H1 (cell line): ENCODE results near the gene RIMBP2. TPM values are rescaled to one million over a fixed set of nuclear protein-coding genes. Genes with fewer than 3 reads are reported as not detected.

ENCODE experiments used
- CTCF ChIA-PET: fragments of 300-600 bp; sonication (Branson Sonifier 250); formaldehyde crosslinking; loops from one replicate; lab custom pipeline; 2021; ENCODE audit not compliant: partially characterized antibody; lab: Charles Lee
- POLR2A ChIA-PET: fragments of 300-600 bp; sonication (Branson Sonifier 250); formaldehyde crosslinking; loops from one replicate; lab custom pipeline; 2021; ENCODE audit warnings: inconsistent platforms; ENCODE audit not compliant: partially characterized antibody; lab: Charles Lee
- DNase-seq, 2 experiments: peaks; one replicate each; pipeline versions ENCODE4 v3.0.0 to v3.0.0-alpha.2; 2010 to 2022; ENCODE audit warnings: low spot score in 2 of 2, low read depth in 1 of 2, mixed read lengths in 1 of 2
- FAIRE-seq: peaks from 2 replicates; lab custom pipeline; 2011; peaks lifted over from hg19 to GRCh38; lab: Jason Lieb, UNC
- H2AFZ ChIP-seq: 2 replicates; pipeline ENCODE4 v1.8.1; 2012; ENCODE audit warnings: low read length, inconsistent platforms
- H2AK5ac ChIP-seq: 2 replicates; pipeline ENCODE4 v1.6.1; 2013; ENCODE audit warnings: low read depth, low read length
- H2BK120ac ChIP-seq: replicated peaks from 2 replicates; pipeline ENCODE3; 2013; ENCODE audit warnings: low read depth, low read length, inconsistent platforms
- H2BK12ac ChIP-seq: 2 replicates; pipeline ENCODE4 v1.6.1; 2013; ENCODE audit warnings: low read depth, low read length
- H2BK15ac ChIP-seq: 2 replicates; pipeline ENCODE4 v1.6.1; 2013; ENCODE audit warnings: low read length
- H2BK20ac ChIP-seq: 2 replicates; pipeline ENCODE4 v1.6.1; 2013; ENCODE audit warnings: low read length
- H2BK5ac ChIP-seq: 2 replicates; pipeline ENCODE4 v1.6.1; 2013; ENCODE audit warnings: low read depth, low read length
- H3K14ac ChIP-seq: 2 replicates; pipeline ENCODE4 v1.6.1; 2013; ENCODE audit warnings: inconsistent platforms; ENCODE audit not compliant: insufficient read length
- H3K18ac ChIP-seq: 2 replicates; pipeline ENCODE4 v1.6.1; 2013; ENCODE audit warnings: low read length; ENCODE audit errors: extremely low read depth
- H3K23ac ChIP-seq: 2 replicates; pipeline ENCODE4 v1.6.1; 2013; ENCODE audit warnings: inconsistent platforms; ENCODE audit not compliant: insufficient read length
- H3K23me2 ChIP-seq: 2 replicates; pipeline ENCODE4 v1.6.1; 2013; ENCODE audit warnings: low read depth, low read length
- H3K27ac ChIP-seq: 2 replicates; pipeline ENCODE4 v1.6.1; 2011; ENCODE audit warnings: low read depth, low read length, inconsistent platforms
- H3K27me3 ChIP-seq, 4 experiments: replicated peaks in 1 of 4; 1 replicate in 1 of 4; 2 replicates in 3 of 4; pipeline versions ENCODE4 v1.6.1 to v1.8.1; 2011 to 2013; ENCODE audit warnings: low read length in 3 of 4, mild to moderate bottlenecking in 3 of 4, inconsistent platforms in 2 of 4, mixed read lengths in 2 of 4, moderate library complexity in 1 of 4; ENCODE audit not compliant: control insufficient read depth in 3 of 4, insufficient read depth in 3 of 4; ENCODE audit errors: extremely low read depth in 1 of 4
- H3K36me3 ChIP-seq, 4 experiments: 2 replicates each; pipeline versions ENCODE4 v1.6.1 to v1.8.1; 2011 to 2013; ENCODE audit warnings: mild to moderate bottlenecking in 4 of 4, low read length in 3 of 4, moderate library complexity in 2 of 4, control low read depth in 1 of 4, inconsistent platforms in 1 of 4; ENCODE audit not compliant: insufficient read depth in 4 of 4, control insufficient read depth in 2 of 4
- H3K4ac ChIP-seq: replicated peaks from 2 replicates; pipeline ENCODE3; 2013; ENCODE audit warnings: low read length, low read depth, mixed read lengths, inconsistent platforms; ENCODE audit not compliant: insufficient read length
- H3K4me1 ChIP-seq, 4 experiments: replicated peaks in 1 of 4; 1 replicate in 1 of 4; 2 replicates in 3 of 4; pipeline versions ENCODE4 v1.6.1 to v1.8.1; 2011 to 2013; ENCODE audit warnings: low read length in 3 of 4, inconsistent platforms in 2 of 4, mixed read lengths in 1 of 4; ENCODE audit not compliant: insufficient read depth in 4 of 4, control insufficient read depth in 3 of 4
- H3K4me2 ChIP-seq, 2 experiments: 2 replicates each; pipeline versions ENCODE4 v1.6.1 to v1.8.1; 2011 to 2013; ENCODE audit warnings: low read depth in 2 of 2, low read length in 2 of 2, control low read depth in 1 of 2, inconsistent platforms in 1 of 2, mild to moderate bottlenecking in 1 of 2; ENCODE audit not compliant: insufficient read depth in 1 of 2
- H3K4me3 ChIP-seq, 4 experiments: fragments of 200-600, 300-600 bp in 1 of 4; sonication (generic), shearing (Covaris generic), sonication (Bioruptor Twin) in 1 of 4; 2 replicates each; pipeline versions ENCODE4 v1.5.1 to v1.8.1; 2011 to 2016; ENCODE audit warnings: low read length in 4 of 4, low read depth in 3 of 4, control low read depth in 2 of 4, inconsistent platforms in 2 of 4, mild to moderate bottlenecking in 2 of 4, mixed read lengths in 1 of 4, moderate library complexity in 1 of 4; ENCODE audit not compliant: insufficient read depth in 2 of 4; ENCODE audit errors: extremely low read depth in 1 of 4
- H3K56ac ChIP-seq: replicated peaks from 2 replicates; pipeline ENCODE3; 2013; ENCODE audit warnings: low read depth, mild to moderate bottlenecking, mixed read lengths, low read length, inconsistent platforms; ENCODE audit not compliant: insufficient read length
- H3K79me1 ChIP-seq: 2 replicates; pipeline ENCODE4 v1.6.1; 2013; ENCODE audit warnings: low read depth, low read length, control low read depth
- H3K79me2 ChIP-seq, 2 experiments: 2 replicates each; pipeline versions ENCODE4 v1.6.1 to v1.8.1; 2012 to 2013; ENCODE audit warnings: low read length in 2 of 2, mild to moderate bottlenecking in 2 of 2, inconsistent platforms in 1 of 2; ENCODE audit not compliant: insufficient read depth in 2 of 2, control insufficient read depth in 1 of 2
- H3K9ac ChIP-seq, 4 experiments: replicated peaks in 1 of 4; 1 replicate in 1 of 4; 2 replicates in 3 of 4; pipeline versions ENCODE4 v1.6.1 to v1.8.1; 2011 to 2013; ENCODE audit warnings: low read depth in 3 of 4, low read length in 3 of 4, control low read depth in 2 of 4, mild to moderate bottlenecking in 2 of 4, moderate library complexity in 2 of 4, inconsistent platforms in 1 of 4; ENCODE audit errors: extremely low read depth in 1 of 4
- H3K9me3 ChIP-seq, 2 experiments: 2 replicates each; pipeline versions ENCODE4 v1.6.1 to v1.8.1; 2012 to 2013; ENCODE audit warnings: mild to moderate bottlenecking in 2 of 2, moderate library complexity in 2 of 2, control low read depth in 1 of 2, inconsistent platforms in 1 of 2, low read depth in 1 of 2, low read length in 1 of 2, mixed read lengths in 1 of 2; ENCODE audit not compliant: insufficient read depth in 2 of 2
- H4K20me1 ChIP-seq, 2 experiments: replicated peaks in 1 of 2; 2 replicates each; pipeline versions ENCODE3 to v1.8.1; 2011 to 2013; ENCODE audit warnings: inconsistent platforms in 2 of 2, low read length in 2 of 2, mild to moderate bottlenecking in 1 of 2; ENCODE audit not compliant: insufficient read depth in 2 of 2, control insufficient read depth in 1 of 2
- H4K5ac ChIP-seq: 2 replicates; pipeline ENCODE4 v1.6.1; 2013; ENCODE audit warnings: low read length, low read depth, mixed read lengths, inconsistent platforms; ENCODE audit not compliant: insufficient read length
- H4K8ac ChIP-seq: 2 replicates; pipeline ENCODE4 v1.8.0; 2013; ENCODE audit warnings: mild to moderate bottlenecking, moderate library complexity, low read length, inconsistent platforms; ENCODE audit not compliant: insufficient read depth; ENCODE audit errors: extremely low read depth
- H4K91ac ChIP-seq: replicated peaks from 2 replicates; pipeline ENCODE3; 2013; ENCODE audit warnings: low read length, mixed read lengths, inconsistent platforms; ENCODE audit not compliant: insufficient read length
- CBX8 ChIP-seq: fragments of 300-800, 300-1000 bp; sonication (generic); IDR thresholded peaks from 2 replicates; pipeline ENCODE4 v1.7.1; 2016; ENCODE audit warnings: low read depth, low read length, borderline replicate concordance
- CREB1 ChIP-seq: IDR thresholded peaks from 2 replicates; pipeline ENCODE4 v1.6.1; 2012; ENCODE audit warnings: inconsistent platforms
- E2F6 ChIP-seq: IDR thresholded peaks from 2 replicates; pipeline ENCODE4 v1.6.1; 2012; ENCODE audit warnings: inconsistent platforms
- FOSL1 ChIP-seq: IDR thresholded peaks from 2 replicates; pipeline ENCODE4 v1.6.1; 2011; ENCODE audit warnings: mild to moderate bottlenecking, low read depth, low read length, moderate library complexity; ENCODE audit not compliant: insufficient read depth
- JUND ChIP-seq: IDR thresholded peaks from 2 replicates; pipeline ENCODE4 v1.6.1; 2011; ENCODE audit warnings: mild to moderate bottlenecking, improper control_type of control experiment, low read length
- KDM1A ChIP-seq: fragments of 200-600, 300-600 bp; sonication (generic); IDR thresholded peaks from 2 replicates; pipeline ENCODE4 v1.7.1; 2016; ENCODE audit warnings: mild to moderate bottlenecking, low read length, borderline replicate concordance
- MAFK ChIP-seq: IDR thresholded peaks from 2 replicates; pipeline ENCODE4 v1.6.1; 2012; ENCODE audit warnings: low read depth, mild to moderate bottlenecking, improper control_type of control experiment, low read length
- MAX ChIP-seq: IDR thresholded peaks from 2 replicates; pipeline ENCODE4 v1.6.1; 2012; ENCODE audit warnings: inconsistent platforms
- PHF8 ChIP-seq: fragments of 200-600 bp; sonication (generic); conservative IDR thresholded peaks from 2 replicates; pipeline ENCODE4 v1.7.1; 2012; ENCODE audit warnings: low read depth, mild to moderate bottlenecking, inconsistent platforms, low read length, moderate library complexity
- POU5F1 ChIP-seq: IDR thresholded peaks from 2 replicates; pipeline ENCODE4 v1.6.1; 2011; ENCODE audit warnings: low read depth, mild to moderate bottlenecking, low read length, moderate library complexity
- SAP30 ChIP-seq: fragments of 300-600 bp; sonication (generic); IDR thresholded peaks from 2 replicates; pipeline ENCODE4 v1.7.1; 2012; ENCODE audit warnings: low read length, moderate library complexity, mild to moderate bottlenecking, inconsistent platforms; ENCODE audit not compliant: insufficient read depth, insufficient replicate concordance
- SIRT6 ChIP-seq: IDR thresholded peaks from one replicate; pipeline ENCODE4 v1.7.1; 2012; ENCODE audit warnings: low read length, inconsistent platforms
- SRF ChIP-seq: IDR thresholded peaks from 2 replicates; pipeline ENCODE4 v1.6.1; 2011; ENCODE audit warnings: mild to moderate bottlenecking, low read depth, low read length, moderate library complexity
- TAF1 ChIP-seq: IDR thresholded peaks from 2 replicates; pipeline ENCODE4 v1.6.1; 2011; ENCODE audit warnings: mild to moderate bottlenecking, low read depth, low read length
- TCF12 ChIP-seq: IDR thresholded peaks from 2 replicates; pipeline ENCODE4 v1.6.1; 2011; ENCODE audit warnings: low read depth, mild to moderate bottlenecking, low read length
- WGBS, 2 experiments: shearing (Covaris generic) in 1 of 2; methylation state at CpG; one replicate each; pipeline versions ENCODE4 v1.1.6 to v1.1.7; 2013 to 2015; ENCODE audit warnings: low lambda C conversion rate in 2 of 2, mixed read lengths in 2 of 2, inconsistent platforms in 1 of 2, low coverage in 1 of 2, missing lambda C conversion rate in 1 of 2; ENCODE audit not compliant: insufficient replicate concordance in 2 of 2, insufficient coverage in 1 of 2, insufficient read length in 1 of 2; ENCODE audit errors: extremely low coverage in 1 of 2, missing lambda C conversion rate in 1 of 2; 5-methylcytosine and 5-hydroxymethylcytosine counted together
- polyA plus RNA-seq, 7 experiments: library from polyadenylated mRNA; depleted of rRNA in 3 of 7; stranded (reverse) in 5 of 7; unstranded in 2 of 7; fragments of >200 nt in 5 of 7; fragments of 200-250 nt in 2 of 7; gene quantifications; 1 replicate in 5 of 7; 2 replicates in 1 of 7; 4 replicates in 1 of 7; pipeline versions ENCODE4 v1.2.1 to v1.2.3, GENCODE V29; 2011 to 2013; ENCODE audit warnings: missing spikeins in 2 of 7, mixed read lengths in 2 of 7
- total RNA-seq: library from RNA; stranded (reverse); fragmentation: NEBNext Ultra II Directional; extraction: Animal tissue kit (Norgen Biotek cat#: 25700); gene quantifications from 2 replicates; pipeline ENCODE4 v1.2.1, GENCODE V29; 2021

RIMBP2 gene
- total and polyA plus RNA-seq, 2 of the 8 experiments (the other 6 are each of a cell fraction or from before 2014, with no cell fraction given), result 0.18 to 0.65 TPM

GRCh38 chr12:130357241-130357640 lies 358.9 kb downstream of the RIMBP2 start:
- no peak overlapping the region for H3K4me2 ChIP-seq
- H3K23ac ChIP-seq, result no peak overlapping the region
- WGBS, 2 experiments, result 95% methylated on average over 8 of the region's 8 CpGs; no CpG with 5 or more reads in 1 of the 2 experiments
- no peak overlapping the region for H2BK5ac ChIP-seq
- H3K14ac ChIP-seq, result no peak overlapping the region
- no peak for FAIRE-seq
- CTCF ChIA-PET, result interaction anchor here (0.8 kb wide), 1 partner anchor 21 kb away, joined by 3 read pairs; no protein-coding TSS in a partner anchor
- POLR2A ChIA-PET, result no interaction called here
- no peak overlapping the region for H2BK15ac ChIP-seq
- no peak overlapping the region for H3K4ac ChIP-seq
- H2BK120ac ChIP-seq, result no peak overlapping the region
- H2AFZ ChIP-seq, result no peak overlapping the region
- H3K56ac ChIP-seq, result no peak overlapping the region
- no peaks in the 10 kb centered on the region for H3K79me2 ChIP-seq
- H4K20me1 ChIP-seq, result peaks cover 0 to 2% of the 10 kb centered on the region in 2 experiments
- H2BK20ac ChIP-seq, result no peak overlapping the region
- DNase-seq, result no peak
- H3K27me3 ChIP-seq, result no peaks in the 10 kb centered on the region
- H3K79me1 ChIP-seq, result no peaks in the 10 kb centered on the region
- H3K4me1 ChIP-seq, result no peaks in the 10 kb centered on the region
- H3K36me3 ChIP-seq, result no peaks in the 10 kb centered on the region
- no peak overlapping the region for H2BK12ac ChIP-seq
- no peaks in the 10 kb centered on the region for H3K9me3 ChIP-seq
- no peaks in the 10 kb centered on the region; the same call in 1 of the 2 replicates for H3K23me2 ChIP-seq
- no peak overlapping the region for H3K9ac ChIP-seq
- no peak overlapping the region for H2AK5ac ChIP-seq
- no peak overlapping the region for H3K27ac ChIP-seq
- H4K91ac ChIP-seq, result no peak overlapping the region
- no peak overlapping the region for H4K8ac ChIP-seq
- no peak overlapping the region for H3K18ac ChIP-seq
- H4K5ac ChIP-seq, result no peak overlapping the region
- no peak overlapping the region for H3K4me3 ChIP-seq
- TF ChIP-seq SRF (no peak), TCF12 (no peak), FOSL1 (no peak), E2F6 (no peak), SIRT6 (no peak), POU5F1 (no peak), CREB1 (no peak), SAP30 (no peak), TAF1 (no peak), JUND (no peak), MAFK (no peak), PHF8 (no peak), MAX (no peak), KDM1A (no peak), CBX8 (no peak)
